ENCODE data around the gene GREB1. TPM values are rescaled to one million over a fixed set of nuclear protein-coding genes. Genes with fewer than 3 reads are reported as not detected.

Gene GREB1
- total RNA-seq, 1 experiment from 2014 or later, result 6.2 TPM

DNA sequence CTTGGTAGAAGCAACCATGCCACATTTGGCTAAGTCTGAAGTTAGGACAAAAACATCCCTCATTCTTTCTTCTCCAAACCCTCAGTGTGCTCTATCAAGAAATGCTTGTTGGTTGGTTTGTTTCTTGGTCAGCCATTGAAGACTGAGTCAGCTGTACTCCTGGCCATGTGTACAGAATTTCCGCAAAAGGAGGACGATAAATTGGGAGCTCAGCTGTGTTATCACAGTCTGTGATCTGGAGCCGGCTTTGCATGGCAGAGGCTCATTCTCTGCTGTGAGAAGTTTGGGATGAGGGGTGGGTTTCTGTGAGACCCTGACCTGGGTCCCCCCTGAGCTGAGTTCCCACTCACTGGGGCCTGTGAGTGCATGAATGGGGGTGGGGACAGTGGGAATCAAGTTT lies 41.6 kb upstream of the GREB1 start:
- Histone ChIP-seq H3K79me2 (ENCODE audit: insufficient read depth, low read length) (no peaks in the 10 kb centered on the region), H3K27me3 (ENCODE audit: insufficient read depth, low read length) (no peaks in the 10 kb centered on the region), H3K9me3 (ENCODE audit: control insufficient read depth in 1 of 2, insufficient read depth in 1 of 2, low read depth in 1 of 2, low read length in 2 of 2) (no peaks in the 10 kb centered on the region), H3K4me3 (replicated peaks in 1 of 2; ENCODE audit: low read depth in 1 of 2, low read length in 2 of 2) (no peak overlapping the region), H2AFZ (ENCODE audit: low read depth, low read length, poor library complexity, severe bottlenecking) (no peak overlapping the region), H3K9me2 (ENCODE audit: insufficient read depth) (no peaks in the 10 kb centered on the region), H3K4me2 (ENCODE audit: low read length) (no peak overlapping the region), H3K27ac (ENCODE audit: low read depth, low read length) (no peak overlapping the region), H3K9ac (ENCODE audit: low read length) (no peak overlapping the region), H4K20me1 (ENCODE audit: insufficient read depth) (no peaks in the 10 kb centered on the region), H3K36me3 (ENCODE audit: control insufficient read depth in 1 of 2, insufficient read depth in 2 of 2, low read length in 2 of 2) (no peaks in the 10 kb centered on the region), H3K4me1 (ENCODE audit: control insufficient read depth in 1 of 2, insufficient read depth in 2 of 2, low read length in 2 of 2) (no peaks in the 10 kb centered on the region)
- BruUV-seq (replicated peaks), result no TSS peak
- ChIA-PET RAD21 (ENCODE audit: low non-redundant PET in 1 of 2, low total read pairs in 2 of 2, uncharacterized antibody in 2 of 2, unreplicated experiment in 2 of 2) (no interaction called here), POLR2A (no interaction called here), CTCF (interaction anchor here (0.8 kb wide), 1 partner anchor 14 kb away, joined by 3 read pairs; no protein-coding TSS in a partner anchor)
- no peak for DNase-seq (ENCODE audit: low read depth, low spot score)
- TF ChIP-seq CBX3 (IDR thresholded peaks at IDR 0.05; ENCODE audit: low read depth) (no peak), CTCF (IDR thresholded peaks at IDR 0.05 in 2 of 3, conservative IDR thresholded peaks at IDR 0.05 in 1 of 3; ENCODE audit: borderline replicate concordance in 1 of 3, insufficient read depth in 1 of 3, low read depth in 2 of 3, low read length in 2 of 3) (no peak)
- intact Hi-C loops (cut with micrococcal nuclease), result no loop called here
- ATAC-seq, result no peak

- H3K9me3 ChIP-seq (ENCODE audit: control insufficient read depth in 1 of 2, insufficient read depth in 1 of 2, low read depth in 1 of 2, low read length in 2 of 2), result no peaks in the 10 kb centered on the region
- TF ChIP-seq FOSL1 (IDR thresholded peaks at IDR 0.05; ENCODE audit: low read depth), result no peak
- TF ChIP-seq EGR1 (IDR thresholded peaks at IDR 0.05; ENCODE audit: low read depth), result no peak
- TF ChIP-seq MAX (IDR thresholded peaks at IDR 0.05), result no peak
- TF ChIP-seq EZH2 (IDR thresholded peaks at IDR 0.05), result no peak
- no peak for TF ChIP-seq SRF (IDR thresholded peaks at IDR 0.05; ENCODE audit: low read depth)
- no peak for TF ChIP-seq JUND (IDR thresholded peaks at IDR 0.05)
- TF ChIP-seq EZH2phosphoT487 (IDR thresholded peaks at IDR 0.05; ENCODE audit: borderline replicate concordance), result no peak
- TF ChIP-seq, protein P1, sequence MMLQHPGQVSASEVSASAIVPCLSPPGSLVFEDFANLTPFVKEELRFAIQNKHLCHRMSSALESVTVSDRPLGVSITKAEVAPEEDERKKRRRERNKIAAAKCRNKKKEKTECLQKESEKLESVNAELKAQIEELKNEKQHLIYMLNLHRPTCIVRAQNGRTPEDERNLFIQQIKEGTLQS (IDR thresholded peaks at IDR 0.05), result no peak
- no peak for TF ChIP-seq POLR2AphosphoS5 (IDR thresholded peaks at IDR 0.05; ENCODE audit: low read depth, low read length)
- no peak for TF ChIP-seq REST (IDR thresholded peaks at IDR 0.05; ENCODE audit: low read depth)
- TF ChIP-seq SIN3A (IDR thresholded peaks at IDR 0.05; ENCODE audit: low read depth), result no peak
- TF ChIP-seq TCF7L2 (IDR thresholded peaks at IDR 0.05; ENCODE audit: borderline replicate concordance, extremely low read depth, insufficient read depth, insufficient read length), result no peak
- H2AFZ ChIP-seq (ENCODE audit: low read depth, low read length, poor library complexity, severe bottlenecking), result no peak overlapping the region
- H3K4me1 ChIP-seq (ENCODE audit: control insufficient read depth in 1 of 2, insufficient read depth in 2 of 2, low read length in 2 of 2), result no peaks in the 10 kb centered on the region
- BruUV-seq (replicated peaks), result no TSS peak
- H3K9me2 ChIP-seq (ENCODE audit: insufficient read depth), result no peaks in the 10 kb centered on the region
- H3K36me3 ChIP-seq (ENCODE audit: control insufficient read depth in 1 of 2, insufficient read depth in 2 of 2, low read length in 2 of 2), result no peaks in the 10 kb centered on the region
- no peak overlapping the region for H3K9ac ChIP-seq (ENCODE audit: low read length)
- ChIA-PET CTCF (interaction anchor here (1.0 kb wide), 1 partner anchor 13 kb away, joined by 3 read pairs; no protein-coding TSS in a partner anchor), RAD21 (ENCODE audit: low non-redundant PET in 1 of 2, low total read pairs in 2 of 2, uncharacterized antibody in 2 of 2, unreplicated experiment in 2 of 2) (no interaction called here), POLR2A (no interaction called here)
- DNase-seq (ENCODE audit: low read depth, low spot score), result no peak
- H4K20me1 ChIP-seq (ENCODE audit: insufficient read depth), result no peaks in the 10 kb centered on the region
- H3K27ac ChIP-seq (ENCODE audit: low read depth, low read length), result no peak overlapping the region
- H3K4me2 ChIP-seq (ENCODE audit: low read length), result no peak overlapping the region
- no peak overlapping the region for H3K4me3 ChIP-seq (replicated peaks in 1 of 2; ENCODE audit: low read depth in 1 of 2, low read length in 2 of 2)
- ATAC-seq, result no peak
- intact Hi-C loops (cut with micrococcal nuclease), result no loop called here
- H3K79me2 ChIP-seq (ENCODE audit: insufficient read depth, low read length), result no peaks in the 10 kb centered on the region
- H3K27me3 ChIP-seq (ENCODE audit: insufficient read depth, low read length), result no peaks in the 10 kb centered on the region
Measured at GRCh38 chr2:11492720-11493119, 41.1 kb upstream of the GREB1 start.
